Measurements from ENCODE around the gene TBC1D7. TPM values are rescaled to one million over a fixed set of nuclear protein-coding genes. Genes with fewer than 3 reads are reported as not detected.

Gene TBC1D7
- polyA plus RNA-seq, 1 of the 3 experiments (the other 2 are of a cell fraction), result 25.2 TPM

GRCh38 chr6:13305288-13305687 is 23.0 kb downstream of the TBC1D7 start:
- Histone ChIP-seq H3K9me2 (no peaks in the 10 kb centered on the region), H3K36me3 (replicated peaks in 1 of 2; ENCODE audit: control insufficient read depth in 1 of 2, insufficient read depth in 2 of 2, low read length in 1 of 2) (peaks cover 30 to 75% of the 10 kb centered on the region in 2 experiments), H3K9me3 (no peaks in the 10 kb centered on the region), H2AFZ (ENCODE audit: low read depth) (no peak overlapping the region), H3K4me3 (ENCODE audit: low read depth in 2 of 2, low read length in 1 of 2) (no peak overlapping the region), H3K79me2 (ENCODE audit: insufficient read depth) (no peaks in the 10 kb centered on the region), H4K20me1 (ENCODE audit: insufficient read depth) (no peaks in the 10 kb centered on the region), H3F3A (replicated peaks; ENCODE audit: insufficient read depth) (peaks cover 16% of the 10 kb centered on the region), H3K9ac (no peak overlapping the region), H3K27ac (ENCODE audit: low read depth in 2 of 2, low read length in 1 of 2) (no peak overlapping the region), H3K4me2 (no peak overlapping the region), H3K4me1 (ENCODE audit: control insufficient read depth in 1 of 2, insufficient read depth in 2 of 2, low read depth in 1 of 2, low read length in 1 of 2) (peaks cover 0 to 27% of the 10 kb centered on the region in 2 experiments; a peak in 3 of 4 replicates), H3K27me3 (ENCODE audit: insufficient read depth) (no peaks in the 10 kb centered on the region)
- CTCF ChIA-PET, result no interaction called here
- TF ChIP-seq JUND (IDR thresholded peaks at IDR 0.05), result no peak
- no peak for TF ChIP-seq FOXJ3 (CRISPR knock-in tag; IDR thresholded peaks at IDR 0.05)
- no peak for TF ChIP-seq RXRA (IDR thresholded peaks at IDR 0.05; ENCODE audit: borderline replicate concordance, low read depth)
- TF ChIP-seq MEF2A (IDR thresholded peaks at IDR 0.05; ENCODE audit: borderline replicate concordance, low read depth), result no peak
- TF ChIP-seq CHD2 (IDR thresholded peaks at IDR 0.05; ENCODE audit: low read length, partially characterized antibody), result no peak
- TF ChIP-seq ZBTB33 (IDR thresholded peaks at IDR 0.05; ENCODE audit: borderline replicate concordance, low read depth), result no peak
- no peak for TF ChIP-seq TEAD4 (IDR thresholded peaks at IDR 0.05; ENCODE audit: borderline replicate concordance, insufficient read depth)
- no peak for TF ChIP-seq REST (IDR thresholded peaks at IDR 0.05; ENCODE audit: low read depth, low read length)
- TF ChIP-seq NFIC (IDR thresholded peaks at IDR 0.05; ENCODE audit: borderline replicate concordance), result no peak
- no peak for TF ChIP-seq NRF1 (IDR thresholded peaks at IDR 0.05; ENCODE audit: low read depth, low read length)
- TF ChIP-seq USF1 (IDR thresholded peaks at IDR 0.05; ENCODE audit: borderline replicate concordance, low read depth), result no peak
- TF ChIP-seq PBX3 (IDR thresholded peaks at IDR 0.05), result no peak
- no peak for TF ChIP-seq RAD21 (IDR thresholded peaks at IDR 0.05; ENCODE audit: low read length)
- no peak for TF ChIP-seq RFX5 (IDR thresholded peaks at IDR 0.05; ENCODE audit: low read length)
- TF ChIP-seq TAF1 (IDR thresholded peaks at IDR 0.05; ENCODE audit: borderline replicate concordance, low read depth, low read length), result no peak
- no peak for TF ChIP-seq SIN3A (IDR thresholded peaks at IDR 0.05; ENCODE audit: borderline replicate concordance, low read depth, low read length)
- no peak for TF ChIP-seq GATA2 (CRISPR knock-in tag; IDR thresholded peaks at IDR 0.05)
- TF ChIP-seq YY1 (IDR thresholded peaks at IDR 0.05; ENCODE audit: low read depth), result no peak
- WGBS (ENCODE audit: low lambda C conversion rate), result 81% methylated on average over 4 of the region's 4 CpGs
- POLR2A ChIA-PET, result no interaction called here
- no peak for DNase-seq

Measured in SK-N-SH (cell line).